Thyroid gland (tissue), 4 donors: ENCODE data around the gene CAGE1. TPM values are rescaled to one million over a fixed set of nuclear protein-coding genes. Genes with fewer than 3 reads are reported as not detected.
"Not testable (repeated sequence)": the region's sequence is repeated elsewhere in the genome, so short reads cannot be mapped to it uniquely, and the experiment has no call there.

Experiments
- DNase-seq, 2 donors: peaks; one replicate each; pipeline ENCODE4 v3.0.0-alpha.2; 2019
- H3K27ac ChIP-seq, 3 donors: fragments of 200-600 bp; sonication (generic); 1 replicate in 2 of 3; 2 replicates in 1 of 3; pipeline ENCODE4 v1.5.1; 2016 to 2019; ENCODE audit warnings: mild to moderate bottlenecking in 1 of 3, moderate library complexity in 1 of 3
- H3K27me3 ChIP-seq: fragments of 200-600 bp; sonication (generic); one replicate; pipeline ENCODE4 v1.5.1; 2019
- H3K36me3 ChIP-seq, 2 donors: fragments of 200-600 bp; sonication (generic); one replicate each; pipeline ENCODE4 v1.5.1; 2016 to 2019
- H3K4me1 ChIP-seq, 2 donors: fragments of 200-600 bp; sonication (generic); one replicate each; pipeline ENCODE4 v1.5.1; 2017 to 2019
- H3K4me3 ChIP-seq, 3 donors: fragments of 200-600 bp; sonication (generic); replicated peaks in 1 of 3; 1 replicate in 2 of 3; 2 replicates in 1 of 3; pipeline ENCODE4 v1.5.1; 2016; ENCODE audit warnings: mild to moderate bottlenecking in 1 of 3
- H3K9me3 ChIP-seq: fragments of 200-600 bp; sonication (generic); one replicate; pipeline ENCODE4 v1.5.1; 2017
- POLR2A ChIP-seq, 2 donors: fragments of 450-650 bp; IDR thresholded peaks; one replicate each; pipeline ENCODE4 v1.6.1; 2017; ENCODE audit warnings: antibody characterized with exemption in 2 of 2, mild to moderate bottlenecking in 2 of 2, moderate library complexity in 1 of 2
- WGBS, 2 donors: methylation state at CpG; one replicate each; pipeline ENCODE4 v1.1.5; 2017; 5-methylcytosine and 5-hydroxymethylcytosine counted together
- intact Hi-C: fragments of 100-400 bp; cut with DNase I; formaldehyde crosslinking; loops from one replicate; pipeline ENCODE4 v1.15.1; 2023
- total RNA-seq, 4 donors: library from RNA; depleted of rRNA; stranded (reverse); fragments of >200 nt; gene quantifications; one replicate each; pipeline ENCODE4 v1.2.3, GENCODE V29; 2016
- TF ChIP-seq, protein P1 (sequence below), 6 experiments: fragments of 200-600 bp in 3 of 6; fragments of 450-650 bp in 3 of 6; sonication (generic) in 3 of 6; IDR thresholded peaks; one replicate each; pipeline ENCODE4 v1.5.1; 2016 to 2019; ENCODE audit warnings: antibody characterized with exemption in 6 of 6, mild to moderate bottlenecking in 2 of 6, inconsistent platforms in 1 of 6, moderate library complexity in 1 of 6

Gene CAGE1
- total RNA-seq, 4 donors from 2014 or later = 0.20 TPM; not detected in 3

- H3K27me3 ChIP-seq = no peaks in the 10 kb centered on the region
- H3K4me3 ChIP-seq = no peak overlapping the region
- whole genome bisulfite sequencing, 2 donors = 86 to 89% methylated on average over 17 to 21 of the region's 29 CpGs
- intact Hi-C loops = no loop called here
- DNase-seq = peak in 1 of 2 donors; percentile 1
- H3K9me3 ChIP-seq = no peaks in the 10 kb centered on the region
- TF ChIP-seq, protein P1, sequence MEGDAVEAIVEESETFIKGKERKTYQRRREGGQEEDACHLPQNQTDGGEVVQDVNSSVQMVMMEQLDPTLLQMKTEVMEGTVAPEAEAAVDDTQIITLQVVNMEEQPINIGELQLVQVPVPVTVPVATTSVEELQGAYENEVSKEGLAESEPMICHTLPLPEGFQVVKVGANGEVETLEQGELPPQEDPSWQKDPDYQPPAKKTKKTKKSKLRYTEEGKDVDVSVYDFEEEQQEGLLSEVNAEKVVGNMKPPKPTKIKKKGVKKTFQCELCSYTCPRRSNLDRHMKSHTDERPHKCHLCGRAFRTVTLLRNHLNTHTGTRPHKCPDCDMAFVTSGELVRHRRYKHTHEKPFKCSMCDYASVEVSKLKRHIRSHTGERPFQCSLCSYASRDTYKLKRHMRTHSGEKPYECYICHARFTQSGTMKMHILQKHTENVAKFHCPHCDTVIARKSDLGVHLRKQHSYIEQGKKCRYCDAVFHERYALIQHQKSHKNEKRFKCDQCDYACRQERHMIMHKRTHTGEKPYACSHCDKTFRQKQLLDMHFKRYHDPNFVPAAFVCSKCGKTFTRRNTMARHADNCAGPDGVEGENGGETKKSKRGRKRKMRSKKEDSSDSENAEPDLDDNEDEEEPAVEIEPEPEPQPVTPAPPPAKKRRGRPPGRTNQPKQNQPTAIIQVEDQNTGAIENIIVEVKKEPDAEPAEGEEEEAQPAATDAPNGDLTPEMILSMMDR (IDR thresholded peaks at IDR 0.05) = no peak
- no peak for TF ChIP-seq POLR2A (IDR thresholded peaks at IDR 0.05)
- no peaks in the 10 kb centered on the region for H3K4me1 ChIP-seq
- no peaks in the 10 kb centered on the region for H3K36me3 ChIP-seq
- H3K27ac ChIP-seq = no peak overlapping the region
Measured at GRCh38 chr6:7343546-7344475, 45.7 kb downstream of the CAGE1 start.

- intact Hi-C loops = no loop called here
- 77 to 86% methylated on average over 8 to 9 of the region's 9 CpGs for WGBS, 2 donors
Measured at GRCh38 chr6:7341989-7342742, 47.4 kb downstream of the CAGE1 start.

DNA sequence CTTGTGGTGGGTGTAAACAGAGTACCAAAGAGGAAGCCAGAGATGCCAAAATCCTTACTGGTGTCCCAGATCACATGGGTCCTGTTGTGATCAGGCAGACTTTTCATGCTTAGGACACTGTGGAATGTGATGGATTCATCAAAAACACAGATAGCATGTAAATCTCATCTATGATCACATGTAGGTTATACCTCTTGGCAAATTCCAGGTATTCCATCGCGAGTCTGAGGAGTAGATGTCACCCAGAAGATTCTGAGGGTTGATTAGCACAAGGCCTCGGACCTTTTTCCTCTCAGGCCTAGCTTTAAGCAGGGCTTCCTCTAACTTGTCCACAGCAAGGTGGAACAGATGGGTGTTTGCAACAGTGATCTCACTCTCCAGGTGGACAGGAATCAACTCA, 48.3 kb downstream of the CAGE1 start:
- Histone ChIP-seq H3K4me1 (no peaks in the 10 kb centered on the region), H3K4me3 (no peak overlapping the region), H3K27me3 (no peaks in the 10 kb centered on the region), H3K36me3 (no peaks in the 10 kb centered on the region), H3K27ac (no peak overlapping the region), H3K9me3 (no peaks in the 10 kb centered on the region)
- DNase-seq = no peak
- 92 to 97% methylated on average over 3 of the region's 3 CpGs for WGBS, 2 donors
- TF ChIP-seq POLR2A (IDR thresholded peaks at IDR 0.05) = no peak
- TF ChIP-seq, protein P1 (IDR thresholded peaks at IDR 0.05) = no peak
- intact Hi-C loops = no loop called here

More at GRCh38 chr6:7341989-7342742, 47.4 kb downstream of the CAGE1 start:
- TF ChIP-seq, protein P1 (IDR thresholded peaks at IDR 0.05) = no peak
- TF ChIP-seq POLR2A (IDR thresholded peaks at IDR 0.05) = no peak
- Histone ChIP-seq H3K9me3 (no peaks in the 10 kb centered on the region), H3K27ac (no peak overlapping the region), H3K27me3 (no peaks in the 10 kb centered on the region), H3K4me1 (no peaks in the 10 kb centered on the region), H3K36me3 (no peaks in the 10 kb centered on the region), H3K4me3 (no peak overlapping the region)
- DNase-seq = no peak

- intact Hi-C loops, H3K27me3 ChIP-seq, H3K27ac ChIP-seq, H3K9me3 ChIP-seq, H3K36me3 ChIP-seq, DNase-seq, H3K4me1 ChIP-seq, H3K4me3 ChIP-seq: not testable (repeated sequence)
- TF ChIP-seq, protein P1 (IDR thresholded peaks at IDR 0.05) = peak in 1 of 6 experiments; percentile 6
- 80 to 81% methylated on average over 9 to 12 of the region's 14 CpGs for WGBS, 2 donors
Measured at GRCh38 chr6:7339007-7339732, 50.4 kb downstream of the CAGE1 start.
